Measurements from ENCODE around the gene WDR27.
"Not testable (repeated sequence)": the region's sequence is repeated elsewhere in the genome, so short reads cannot be mapped to it uniquely, and the experiment has no call there.

The WDR27 gene

GRCh38 chr6:169707772-169708171 lies 5.9 kb upstream of the WDR27 start:
- no peak for DNase-seq

GRCh38 chr6:169702840-169703246 lies 1.0 kb upstream of the WDR27 start:
- DNase-seq, result no peak

- no peak for DNase-seq
Measured at GRCh38 chr6:169701311-169701953, 397 bp downstream of the WDR27 start.

- DNase-seq, result no peak
Measured at GRCh38 chr6:169700296-169700695, 1.5 kb downstream of the WDR27 start.

GRCh38 chr6:169697115-169697514 lies 4.7 kb downstream of the WDR27 start:
- not testable (repeated sequence) for DNase-seq

GRCh38 chr6:169695131-169695530 lies 6.7 kb downstream of the WDR27 start:
- no peak for DNase-seq

GRCh38 chr6:169692516-169692915 lies 9.3 kb downstream of the WDR27 start:
- no peak for DNase-seq

- DNase-seq, result no peak
Measured at GRCh38 chr6:169691260-169691659, 10.6 kb downstream of the WDR27 start.

- no peak for DNase-seq
Measured at GRCh38 chr6:169689287-169689686, 12.5 kb downstream of the WDR27 start.

GRCh38 chr6:169685860-169686259 lies 16.0 kb downstream of the WDR27 start:
- DNase-seq, result no peak

GRCh38 chr6:169684056-169684455 lies 17.8 kb downstream of the WDR27 start:
- DNase-seq, result no peak

- no peak for DNase-seq
Measured at GRCh38 chr6:169678342-169678741, 23.5 kb downstream of the WDR27 start.

- no peak for DNase-seq
Measured at GRCh38 chr6:169677096-169677495, 24.7 kb downstream of the WDR27 start.

GRCh38 chr6:169675011-169675410 lies 26.8 kb downstream of the WDR27 start:
- DNase-seq, result no peak

GRCh38 chr6:169671563-169671962 lies 30.3 kb downstream of the WDR27 start:
- DNase-seq, result no peak

GRCh38 chr6:169669889-169670288 lies 31.9 kb downstream of the WDR27 start:
- no peak for DNase-seq

GRCh38 chr6:169669147-169669546 lies 32.7 kb downstream of the WDR27 start:
- DNase-seq, result no peak

- DNase-seq, result no peak
Measured at GRCh38 chr6:169668203-169668847, 33.5 kb downstream of the WDR27 start.

- no peak for DNase-seq
Measured at GRCh38 chr6:169667716-169668115, 34.1 kb downstream of the WDR27 start.

GRCh38 chr6:169666441-169666840 lies 35.4 kb downstream of the WDR27 start:
- no peak for DNase-seq

GRCh38 chr6:169665289-169665688 lies 36.5 kb downstream of the WDR27 start:
- DNase-seq, result no peak

GRCh38 chr6:169664227-169664626 lies 37.6 kb downstream of the WDR27 start:
- no peak for DNase-seq

GRCh38 chr6:169663468-169663867 lies 38.4 kb downstream of the WDR27 start:
- DNase-seq, result no peak

- DNase-seq, result no peak
Measured at GRCh38 chr6:169661391-169661756, 40.5 kb downstream of the WDR27 start.
